ENCODE data around the gene PMF1.
"Not testable (repeated sequence)": the region's sequence is repeated elsewhere in the genome, so short reads cannot be mapped to it uniquely, and the experiment has no call there.

PMF1 gene

GRCh38 chr1:156198831-156199349 is 13.9 kb upstream of the PMF1 start:
- DNase-seq = no peak

GRCh38 chr1:156200044-156200443 is 12.8 kb upstream of the PMF1 start:
- no peak for DNase-seq

- DNase-seq = no peak
Observed at GRCh38 chr1:156203331-156203730, 9.5 kb upstream of the PMF1 start.

- no peak for DNase-seq
Observed at GRCh38 chr1:156204686-156205085, 8.1 kb upstream of the PMF1 start.

- DNase-seq = no peak
Observed at GRCh38 chr1:156211243-156211642, 1.6 kb upstream of the PMF1 start.

- no peak for DNase-seq
Observed at GRCh38 chr1:156212130-156212529, 677 bp upstream of the PMF1 start.

- DNase-seq = peak; percentile 21
Observed at GRCh38 chr1:156213644-156213966, 798 bp downstream of the PMF1 start.

GRCh38 chr1:156214024-156214748 is 1.4 kb downstream of the PMF1 start:
- DNase-seq = peak; percentile 26

GRCh38 chr1:156216361-156217086 is 3.7 kb downstream of the PMF1 start:
- not testable (repeated sequence) for DNase-seq

GRCh38 chr1:156217871-156218270 is 5.1 kb downstream of the PMF1 start:
- DNase-seq = peak; percentile 62

GRCh38 chr1:156220226-156220625 is 7.4 kb downstream of the PMF1 start:
- DNase-seq = no peak

GRCh38 chr1:156221986-156222692 is 9.3 kb downstream of the PMF1 start:
- no peak for DNase-seq

- no peak for DNase-seq
Observed at GRCh38 chr1:156225677-156226014, 12.8 kb downstream of the PMF1 start.

- DNase-seq = no peak
Observed at GRCh38 chr1:156226116-156226538, 13.3 kb downstream of the PMF1 start.

GRCh38 chr1:156226782-156227181 is 14.0 kb downstream of the PMF1 start:
- DNase-seq = no peak

- DNase-seq = peak; percentile 25
Observed at GRCh38 chr1:156228501-156228900, 15.7 kb downstream of the PMF1 start.

GRCh38 chr1:156229809-156230472 is 17.1 kb downstream of the PMF1 start:
- DNase-seq = no peak

GRCh38 chr1:156230473-156230837 is 17.6 kb downstream of the PMF1 start:
- no peak for DNase-seq

- no peak for DNase-seq
Observed at GRCh38 chr1:156232201-156232894, 19.5 kb downstream of the PMF1 start.

GRCh38 chr1:156233426-156234127 is 20.8 kb downstream of the PMF1 start:
- no peak for DNase-seq

GRCh38 chr1:156236164-156236563 is 23.4 kb downstream of the PMF1 start:
- no peak for DNase-seq

GRCh38 chr1:156238248-156238647 is 25.4 kb downstream of the PMF1 start:
- no peak for DNase-seq
